Hepatocyte (in vitro differentiated cells): Measurements from ENCODE around the gene PSMB1.
A peak's percentile ranks its signal among the peaks of the same experiment; 100 is the strongest.

Source experiments
- CTCF ChIP-seq: fragments of 200-600 bp; sonication (generic); IDR thresholded peaks from 2 replicates; pipeline ENCODE4 v1.5.1; 2016; ENCODE audit warnings: antibody characterized with exemption, mild to moderate bottlenecking; ENCODE audit not compliant: poor library complexity
- EZH2phosphoT487 ChIP-seq: fragments of 200-600 bp; sonication (generic); IDR thresholded peaks from one replicate; pipeline ENCODE4 v1.6.1; 2018; ENCODE audit warnings: antibody characterized with exemption, mild to moderate bottlenecking, low read depth, moderate library complexity; ENCODE audit not compliant: unreplicated experiment, severe bottlenecking

DNA sequence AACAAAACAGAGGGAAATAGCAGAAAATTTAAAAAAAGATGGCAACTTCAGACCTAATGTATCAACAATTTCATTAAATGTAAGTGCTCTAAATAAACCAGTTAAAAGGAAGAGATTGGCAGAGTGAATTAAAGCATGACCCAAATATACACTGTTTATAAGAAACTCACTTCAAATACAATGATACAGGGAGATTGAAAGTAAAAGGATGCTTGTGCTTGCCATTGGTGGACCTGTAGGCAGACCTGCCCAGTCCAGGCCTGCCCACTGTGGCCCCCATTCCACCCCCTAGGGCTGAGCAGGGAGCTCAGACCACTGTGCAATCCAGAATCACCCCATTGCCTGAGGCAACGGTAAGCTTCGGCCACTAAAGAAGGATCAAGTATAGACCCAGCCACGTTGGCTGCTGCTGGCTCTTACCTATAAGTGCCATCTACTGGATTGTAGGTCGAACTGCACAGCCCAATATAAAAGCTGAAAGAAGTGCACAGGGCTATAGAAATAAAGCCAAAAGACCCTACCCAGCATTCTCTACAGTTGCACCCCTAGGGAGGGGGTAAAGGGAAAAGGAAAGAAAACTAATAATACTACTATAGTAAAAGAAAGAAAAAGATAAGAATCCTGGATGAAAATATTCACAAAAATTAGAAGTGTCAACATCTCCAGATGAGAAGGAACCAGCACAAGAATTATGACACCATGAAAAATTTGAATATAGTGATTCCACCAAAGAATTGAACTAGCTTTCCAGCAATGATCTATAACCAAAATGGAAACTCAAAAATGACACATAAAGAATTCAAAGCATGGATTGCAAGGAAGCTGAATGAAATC lies 36.1 kb downstream of the PSMB1 start:
- peak; percentile 71 for TF ChIP-seq CTCF
- no peak for TF ChIP-seq EZH2phosphoT487
